K562 (cell line): ENCODE results near the gene PTH2. TPM values are rescaled to one million over a fixed set of nuclear protein-coding genes. Genes with fewer than 3 reads are reported as not detected.

Experiments used
- ELF4 ChIP-seq: fragments of 450-650 bp; formaldehyde crosslinking; IDR thresholded peaks from 2 replicates; pipeline ENCODE4 v1.4.0; 2022; ENCODE audit warnings: missing genetic modification characterization
- FOS ChIP-seq: IDR thresholded peaks from 3 replicates; pipeline ENCODE4 v1.6.1; 2011; ENCODE audit not compliant: insufficient read length; ENCODE audit errors: extremely low read depth
- GTF2F1 ChIP-seq: IDR thresholded peaks from 2 replicates; pipeline ENCODE4 v1.6.1; 2011; ENCODE audit warnings: low read depth, low read length, improper control_type of control experiment
- MYBL2 ChIP-seq, 2 experiments: fragments of 450-650 bp in 1 of 2; sonication (generic) in 1 of 2; formaldehyde crosslinking in 1 of 2; IDR thresholded peaks; 2 replicates each; pipeline versions ENCODE4 v1.6.1 to v1.8.1; 2017 to 2022; ENCODE audit warnings: borderline replicate concordance in 1 of 2, inconsistent platforms in 1 of 2, low read depth in 1 of 2, mild to moderate bottlenecking in 1 of 2, missing genetic modification reagents in 1 of 2, moderate library complexity in 1 of 2
- NR2C2 ChIP-seq, 2 experiments: fragments of 200-800 bp in 1 of 2; sonication (Bioruptor generic) in 1 of 2; sonication (generic) in 1 of 2; formaldehyde crosslinking in 1 of 2; IDR thresholded peaks; 2 replicates each; pipeline versions ENCODE4 v1.6.1 to v1.8.0; 2016 to 2022; ENCODE audit warnings: mild to moderate bottlenecking in 1 of 2, missing compliant biosample characterization in 1 of 2, missing genetic modification characterization in 1 of 2, missing genetic modification reagents in 1 of 2
- TSC22D4 ChIP-seq: fragments of 450-650 bp; IDR thresholded peaks from 2 replicates; pipeline ENCODE4 v1.6.1; 2016; ENCODE audit warnings: missing genetic modification characterization, missing biosample characterization, control low read depth
- polyA plus RNA-seq, 8 experiments: library from polyadenylated mRNA; depleted of rRNA in 4 of 8; stranded (reverse) in 5 of 8; unstranded in 3 of 8; fragments of >200 nt; fragmentation: Nextera tagmentation in 2 of 8; fragmentation: Illumina TruSeq in 1 of 8; extraction: Ambion mirVana in 2 of 8; extraction: Trizol in 1 of 8; gene quantifications; 2 replicates each; pipeline versions ENCODE4 v1.2.1 to v1.2.3, GENCODE V29; 2011 to 2014; ENCODE audit warnings: inconsistent platforms in 1 of 8, missing spikeins in 1 of 8
- total RNA-seq, 7 experiments: library from RNA; depleted of rRNA in 6 of 7; stranded (reverse); fragments of >200 nt in 6 of 7; fragmentation: Illumina TruSeq in 2 of 7; extraction: Trizol in 2 of 7; gene quantifications; 2 replicates each; pipeline versions ENCODE4 v1.2.1 to v1.2.3, GENCODE V29; 2011 to 2021; ENCODE audit warnings: low replicate concordance in 1 of 7
- TF ChIP-seq, protein P1 (sequence below), 2 experiments: fragments of 150-350 bp in 1 of 2; IDR thresholded peaks; 2 replicates each; pipeline ENCODE4 v1.6.1; 2012 to 2016; ENCODE audit warnings: low read depth in 2 of 2, low read length in 2 of 2, mild to moderate bottlenecking in 1 of 2, moderate library complexity in 1 of 2

Gene PTH2
- total and polyA plus RNA-seq, 9 of the 15 experiments (the other 6 are each of a cell fraction or from before 2014, with no cell fraction given), result 1.3 TPM; not detected in 8

DNA sequence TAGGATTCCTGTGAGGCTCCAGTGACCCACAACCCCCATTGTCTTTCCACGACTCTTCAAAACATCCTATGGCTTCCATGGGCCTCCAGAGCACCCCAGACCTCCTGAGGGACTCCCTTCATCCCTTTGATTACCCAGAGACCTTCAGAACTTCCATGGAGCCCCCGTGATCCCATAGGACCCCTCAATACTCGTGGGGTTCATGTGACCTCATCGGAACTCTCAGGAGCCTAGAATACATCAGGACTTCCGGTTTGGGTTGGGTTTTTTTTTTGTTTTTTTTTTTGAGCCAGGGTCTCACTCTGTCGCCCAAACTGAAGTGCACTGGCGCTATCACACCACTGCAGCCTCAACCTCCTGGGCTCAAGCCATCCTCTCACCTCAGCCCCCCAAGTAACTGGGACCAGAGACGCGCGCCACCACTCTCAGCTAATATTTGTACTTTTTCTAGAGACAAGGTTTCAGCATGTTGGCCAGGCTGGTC, 30.6 kb upstream of the PTH2 start (continued):
- TF ChIP-seq, protein P1, sequence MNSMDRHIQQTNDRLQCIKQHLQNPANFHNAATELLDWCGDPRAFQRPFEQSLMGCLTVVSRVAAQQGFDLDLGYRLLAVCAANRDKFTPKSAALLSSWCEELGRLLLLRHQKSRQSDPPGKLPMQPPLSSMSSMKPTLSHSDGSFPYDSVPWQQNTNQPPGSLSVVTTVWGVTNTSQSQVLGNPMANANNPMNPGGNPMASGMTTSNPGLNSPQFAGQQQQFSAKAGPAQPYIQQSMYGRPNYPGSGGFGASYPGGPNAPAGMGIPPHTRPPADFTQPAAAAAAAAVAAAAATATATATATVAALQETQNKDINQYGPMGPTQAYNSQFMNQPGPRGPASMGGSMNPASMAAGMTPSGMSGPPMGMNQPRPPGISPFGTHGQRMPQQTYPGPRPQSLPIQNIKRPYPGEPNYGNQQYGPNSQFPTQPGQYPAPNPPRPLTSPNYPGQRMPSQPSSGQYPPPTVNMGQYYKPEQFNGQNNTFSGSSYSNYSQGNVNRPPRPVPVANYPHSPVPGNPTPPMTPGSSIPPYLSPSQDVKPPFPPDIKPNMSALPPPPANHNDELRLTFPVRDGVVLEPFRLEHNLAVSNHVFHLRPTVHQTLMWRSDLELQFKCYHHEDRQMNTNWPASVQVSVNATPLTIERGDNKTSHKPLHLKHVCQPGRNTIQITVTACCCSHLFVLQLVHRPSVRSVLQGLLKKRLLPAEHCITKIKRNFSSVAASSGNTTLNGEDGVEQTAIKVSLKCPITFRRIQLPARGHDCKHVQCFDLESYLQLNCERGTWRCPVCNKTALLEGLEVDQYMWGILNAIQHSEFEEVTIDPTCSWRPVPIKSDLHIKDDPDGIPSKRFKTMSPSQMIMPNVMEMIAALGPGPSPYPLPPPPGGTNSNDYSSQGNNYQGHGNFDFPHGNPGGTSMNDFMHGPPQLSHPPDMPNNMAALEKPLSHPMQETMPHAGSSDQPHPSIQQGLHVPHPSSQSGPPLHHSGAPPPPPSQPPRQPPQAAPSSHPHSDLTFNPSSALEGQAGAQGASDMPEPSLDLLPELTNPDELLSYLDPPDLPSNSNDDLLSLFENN (IDR thresholded peaks at IDR 0.05; ENCODE audit: low read depth in 2 of 2, low read length in 2 of 2), result no peak
- TF ChIP-seq FOS, result no peak
- no peak for TF ChIP-seq TSC22D4
- TF ChIP-seq MYBL2 (IDR thresholded peaks at IDR 0.05; ENCODE audit: low read depth), result no peak
- TF ChIP-seq MYBL2 (CRISPR knock-in tag; IDR thresholded peaks at IDR 0.05; ENCODE audit: borderline replicate concordance), result no peak
- no peak for TF ChIP-seq NR2C2 (CRISPR knock-in tag; IDR thresholded peaks at IDR 0.05)
- TF ChIP-seq NR2C2 (tag; IDR thresholded peaks at IDR 0.05), result peak; percentile 64
- TF ChIP-seq ELF4, result no peak
- no peak for TF ChIP-seq GTF2F1
